Measurements from ENCODE around the gene WDR45. TPM values are rescaled to one million over a fixed set of nuclear protein-coding genes. Genes with fewer than 3 reads are reported as not detected.

The WDR45 gene
- total RNA-seq, 4 donors from 2014 or later: 64.2 to 133 (median 86.9) TPM

GRCh38 chrX:49041744-49042580 lies 37.7 kb downstream of the WDR45 start:
- peaks cover 0 to 16% (median 0%) of the 10 kb centered on the region in 4 donors for H3K4me1 ChIP-seq
- no peak for DNase-seq
- TF ChIP-seq POLR2A (IDR thresholded peaks at IDR 0.05): no peak
- TF ChIP-seq, protein P1, sequence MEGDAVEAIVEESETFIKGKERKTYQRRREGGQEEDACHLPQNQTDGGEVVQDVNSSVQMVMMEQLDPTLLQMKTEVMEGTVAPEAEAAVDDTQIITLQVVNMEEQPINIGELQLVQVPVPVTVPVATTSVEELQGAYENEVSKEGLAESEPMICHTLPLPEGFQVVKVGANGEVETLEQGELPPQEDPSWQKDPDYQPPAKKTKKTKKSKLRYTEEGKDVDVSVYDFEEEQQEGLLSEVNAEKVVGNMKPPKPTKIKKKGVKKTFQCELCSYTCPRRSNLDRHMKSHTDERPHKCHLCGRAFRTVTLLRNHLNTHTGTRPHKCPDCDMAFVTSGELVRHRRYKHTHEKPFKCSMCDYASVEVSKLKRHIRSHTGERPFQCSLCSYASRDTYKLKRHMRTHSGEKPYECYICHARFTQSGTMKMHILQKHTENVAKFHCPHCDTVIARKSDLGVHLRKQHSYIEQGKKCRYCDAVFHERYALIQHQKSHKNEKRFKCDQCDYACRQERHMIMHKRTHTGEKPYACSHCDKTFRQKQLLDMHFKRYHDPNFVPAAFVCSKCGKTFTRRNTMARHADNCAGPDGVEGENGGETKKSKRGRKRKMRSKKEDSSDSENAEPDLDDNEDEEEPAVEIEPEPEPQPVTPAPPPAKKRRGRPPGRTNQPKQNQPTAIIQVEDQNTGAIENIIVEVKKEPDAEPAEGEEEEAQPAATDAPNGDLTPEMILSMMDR (IDR thresholded peaks at IDR 0.05): no peak
- H3K9me3 ChIP-seq: no peaks in the 10 kb centered on the region
- H3K27me3 ChIP-seq: no peaks in the 10 kb centered on the region
- peak overlapping the region; percentile 52 to 93 (median 80) for H3K4me3 ChIP-seq
- peak overlapping the region; percentile 83 to 99 (median 96) for H3K27ac ChIP-seq
- peaks cover 0 to 24% (median 0%) of the 10 kb centered on the region in 3 donors for H3K36me3 ChIP-seq

GRCh38 chrX:49040376-49040955 lies 39.2 kb downstream of the WDR45 start:
- H3K4me1 ChIP-seq: peaks cover 0 to 16% (median 0%) of the 10 kb centered on the region in 4 donors
- no peaks in the 10 kb centered on the region for H3K27me3 ChIP-seq
- H3K9me3 ChIP-seq: no peaks in the 10 kb centered on the region
- peaks cover 0 to 31% (median 0%) of the 10 kb centered on the region in 3 donors for H3K36me3 ChIP-seq
- peak overlapping the region in 2 of 4 donors; percentile 17 to 27 for H3K4me3 ChIP-seq
- TF ChIP-seq, protein P1 (IDR thresholded peaks at IDR 0.05): no peak
- no peak for TF ChIP-seq POLR2A (IDR thresholded peaks at IDR 0.05)
- H3K27ac ChIP-seq: peak overlapping the region; percentile 32 to 99 (median 60)
- DNase-seq: no peak

DNA sequence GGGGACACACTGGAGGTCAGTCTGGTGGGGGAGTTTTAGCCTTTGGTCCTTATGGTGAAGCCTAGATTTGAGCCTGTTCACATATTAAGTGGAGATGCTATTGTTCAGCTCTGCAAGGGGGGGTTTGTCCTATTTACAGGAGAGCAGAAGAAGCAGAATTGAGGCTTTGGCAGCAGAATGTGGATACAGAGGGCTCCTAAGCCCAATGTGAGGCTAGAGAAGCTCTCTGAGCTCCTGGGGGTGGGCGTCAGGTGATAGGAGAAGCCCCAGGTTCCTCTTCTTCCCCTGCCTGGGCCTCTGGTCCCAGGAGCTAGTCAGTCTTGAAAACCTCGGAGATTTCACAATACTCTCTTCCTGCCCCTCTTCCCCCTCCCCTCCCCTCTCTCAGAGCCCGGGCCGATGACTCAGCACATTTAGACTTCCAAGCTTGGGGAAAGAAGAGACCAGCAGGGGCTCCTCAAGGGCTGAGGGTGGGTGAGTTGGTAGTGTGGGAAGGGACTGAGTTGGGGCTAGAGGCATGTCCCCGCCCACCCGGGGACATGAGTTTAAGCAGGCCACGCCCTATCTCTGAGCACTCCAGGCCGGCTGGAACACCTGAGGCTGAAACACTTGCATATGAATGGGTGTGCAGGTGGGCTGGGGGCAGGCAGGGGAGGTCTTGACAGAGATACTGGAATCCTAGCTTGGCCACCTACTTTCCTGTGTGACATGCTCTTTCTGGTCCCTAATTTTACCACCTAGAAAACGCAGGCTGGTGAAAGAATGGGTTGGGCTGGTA lies 39.9 kb downstream of the WDR45 start:
- H3K9me3 ChIP-seq: no peaks in the 10 kb centered on the region
- no peaks in the 10 kb centered on the region for H3K27me3 ChIP-seq
- peak overlapping the region; percentile 32 to 99 (median 60) for H3K27ac ChIP-seq
- peaks cover 0 to 31% (median 0%) of the 10 kb centered on the region in 3 donors for H3K36me3 ChIP-seq
- H3K4me3 ChIP-seq: peak overlapping the region in 2 of 4 donors; percentile 17 to 27
- peak in 2 of 3 donors; percentile 38 to 73 for DNase-seq
- no peak for TF ChIP-seq POLR2A (IDR thresholded peaks at IDR 0.05)
- TF ChIP-seq, protein P1 (IDR thresholded peaks at IDR 0.05): no peak
- H3K4me1 ChIP-seq: peaks cover 0 to 16% (median 0%) of the 10 kb centered on the region in 4 donors

DNA sequence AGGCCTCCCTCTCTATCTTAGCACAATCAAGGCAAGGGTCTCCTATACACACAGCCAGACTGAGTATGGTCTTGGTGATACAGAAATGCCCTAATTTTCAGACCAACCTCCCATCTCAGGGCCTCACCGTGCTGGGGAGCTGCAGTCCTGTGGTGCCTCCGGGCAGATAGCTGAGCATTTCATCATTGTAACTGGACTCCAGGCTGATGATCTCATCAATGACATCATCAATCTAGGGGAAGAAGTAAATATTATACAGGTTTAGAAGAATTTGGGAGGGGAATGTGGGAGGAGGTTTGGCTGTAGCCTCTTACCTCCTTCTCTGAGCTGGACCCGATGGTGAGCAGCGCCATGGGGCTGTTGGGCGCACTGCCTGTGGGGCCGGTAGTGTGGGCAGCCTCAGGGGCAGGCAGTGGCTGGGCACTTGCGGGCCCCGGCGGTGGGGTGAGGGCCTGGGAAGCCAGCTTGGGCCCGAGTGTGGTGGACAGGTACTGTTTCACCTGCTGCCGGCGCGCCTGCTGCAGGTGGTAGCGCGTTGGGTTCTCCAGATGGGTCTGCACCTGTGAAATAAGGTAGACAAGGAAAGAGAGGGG lies 41.7 kb downstream of the WDR45 start:
- TF ChIP-seq POLR2A (IDR thresholded peaks at IDR 0.05): no peak
- TF ChIP-seq, protein P1 (IDR thresholded peaks at IDR 0.05): no peak

DNA sequence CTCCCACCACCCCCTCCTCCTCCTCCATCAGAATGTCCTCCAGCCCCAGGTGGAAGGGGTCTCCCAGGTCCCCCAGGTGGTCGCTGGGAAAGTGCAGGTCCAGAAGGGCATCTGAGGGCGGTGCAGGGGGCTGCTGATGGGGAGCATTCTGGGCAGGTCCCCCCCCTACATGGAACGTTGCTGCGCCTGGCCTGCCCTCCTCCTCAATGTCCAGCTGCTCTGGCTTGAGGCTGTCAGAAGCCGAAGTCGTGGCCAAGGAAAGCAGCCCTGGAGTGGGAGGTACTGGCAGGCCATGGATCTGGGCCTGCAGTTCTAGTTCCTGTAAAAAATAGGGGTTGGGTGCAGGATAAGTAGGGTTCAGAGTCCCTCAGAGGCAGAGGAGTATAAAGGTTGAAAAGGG lies 49.4 kb downstream of the WDR45 start:
- no peak for TF ChIP-seq POLR2A (IDR thresholded peaks at IDR 0.05)
- TF ChIP-seq, protein P1 (IDR thresholded peaks at IDR 0.05): no peak
- H3K4me1 ChIP-seq: no peaks in the 10 kb centered on the region
- no peak for DNase-seq
- H3K4me3 ChIP-seq: no peak overlapping the region
- H3K27ac ChIP-seq: peak overlapping the region in 2 of 4 donors; percentile 56 to 72
- H3K27me3 ChIP-seq: no peaks in the 10 kb centered on the region
- no peaks in the 10 kb centered on the region for H3K9me3 ChIP-seq
- H3K36me3 ChIP-seq: peaks cover 0 to 26% (median 0%) of the 10 kb centered on the region in 3 donors

More for the DNA sequence above, 41.7 kb downstream of the WDR45 start:
- DNase-seq: no peak
- Histone ChIP-seq H3K4me3 (no peak overlapping the region), H3K27me3 (no peaks in the 10 kb centered on the region), H3K4me1 (peaks cover 0 to 16% (median 0%) of the 10 kb centered on the region in 4 donors), H3K27ac (no peak overlapping the region), H3K36me3 (peaks cover 0 to 45% (median 0%) of the 10 kb centered on the region in 3 donors), H3K9me3 (no peaks in the 10 kb centered on the region)

Measured in Peyer's patch (tissue), 4 donors.